K562 (cell line): ENCODE results near the gene MED16. TPM values are rescaled to one million over a fixed set of nuclear protein-coding genes. Genes with fewer than 3 reads are reported as not detected.
A peak's percentile ranks its signal among the peaks of the same experiment; 100 is the strongest.

Experiments used
- ATAC-seq: fragments of 200-7000 bp; cut with Tn5 transposase; 3 replicates; pipeline ENCODE4 v1.9.1; 2020; ENCODE audit warnings: moderate library complexity
- BruUV-seq: library from RNA; stranded (reverse); fragments of 400-500 nt; replicated peaks from 2 replicates; lab custom pipeline; 2021; lab: Mats Ljungman, UMichigan
- CTCF ChIA-PET: fragments of 300-600 bp; formaldehyde crosslinking; extraction: SDS; loops from one replicate; lab custom pipeline; 2021; ENCODE audit warnings: low intra/inter-chr PET ratio; lab: Yijun Ruan, JAX
- POLR2A ChIA-PET: fragments of 300-600, 350-650 bp; sonication (Branson Sonifier 250); formaldehyde crosslinking; extraction: SDS; loops from one replicate; lab custom pipeline; 2021; ENCODE audit warnings: antibody characterized with exemption, inconsistent platforms; lab: Yijun Ruan, JAX
- DNase-seq, 4 experiments: peaks; one replicate each; pipeline versions ENCODE4 v3.0.0 to v3.0.0-alpha.2; 2011 to 2018; ENCODE audit warnings: low spot score in 3 of 4, mixed read lengths in 3 of 4; ENCODE audit errors: extremely low read depth in 1 of 4
- FAIRE-seq: peaks from 2 replicates; lab custom pipeline; 2011; peaks lifted over from hg19 to GRCh38; lab: Jason Lieb, UNC
- H2AFZ ChIP-seq: 2 replicates; pipeline ENCODE4 v1.6.0; 2011; ENCODE audit warnings: low read depth, low read length, control low read depth, inconsistent platforms
- H3K27ac ChIP-seq: fragments of 200-600 bp; 3 replicates; pipeline ENCODE4 v1.8.0; 2011; ENCODE audit warnings: low read depth, mild to moderate bottlenecking, control low read depth, inconsistent platforms, low read length, moderate library complexity, mixed read lengths; ENCODE audit errors: extremely low read depth
- H3K27me3 ChIP-seq, 2 experiments: fragments of 300-600 bp in 1 of 2; 2 replicates in 1 of 2; 3 replicates in 1 of 2; pipeline versions ENCODE4 v1.6.0 to v1.8.0; 2011; ENCODE audit warnings: inconsistent platforms in 2 of 2, low read length in 2 of 2, mild to moderate bottlenecking in 1 of 2, mixed read lengths in 1 of 2, moderate library complexity in 1 of 2; ENCODE audit not compliant: control insufficient read depth in 2 of 2, insufficient read depth in 2 of 2
- H3K36me3 ChIP-seq: fragments of 300-600 bp; 3 replicates; pipeline ENCODE4 v1.8.0; 2011; ENCODE audit warnings: mild to moderate bottlenecking, low read length, inconsistent platforms; ENCODE audit not compliant: control insufficient read depth, insufficient read depth
- H3K4me1 ChIP-seq, 2 experiments: fragments of 200-600 bp in 1 of 2; replicated peaks in 1 of 2; 2 replicates in 1 of 2; 3 replicates in 1 of 2; pipeline versions ENCODE4 v1.5.1 to v1.8.0; 2011; ENCODE audit warnings: inconsistent platforms in 2 of 2, low read length in 2 of 2, mild to moderate bottlenecking in 1 of 2, mixed read lengths in 1 of 2, moderate library complexity in 1 of 2; ENCODE audit not compliant: control insufficient read depth in 2 of 2, insufficient read depth in 2 of 2
- H3K4me2 ChIP-seq: 2 replicates; pipeline ENCODE4 v1.6.1; 2011; ENCODE audit warnings: low read length, control low read depth, inconsistent platforms, mixed read lengths; ENCODE audit not compliant: insufficient read depth
- H3K4me3 ChIP-seq: fragments of 200-600 bp; sonication (generic), shearing (Covaris generic); 2 replicates; pipeline ENCODE4 v1.5.1; 2016; ENCODE audit warnings: control low read depth, inconsistent platforms
- H3K79me2 ChIP-seq: fragments of 200-600 bp; 3 replicates; pipeline ENCODE4 v1.8.0; 2011; ENCODE audit warnings: low read length, inconsistent platforms; ENCODE audit not compliant: control insufficient read depth, insufficient read depth
- H3K9ac ChIP-seq, 2 experiments: 2 replicates each; pipeline versions ENCODE4 v1.6.0 to v1.6.1; 2011; ENCODE audit warnings: low read depth in 2 of 2, low read length in 2 of 2, control low read depth in 1 of 2, inconsistent platforms in 1 of 2, mild to moderate bottlenecking in 1 of 2, mixed read lengths in 1 of 2; ENCODE audit not compliant: insufficient read depth in 1 of 2
- H3K9me1 ChIP-seq: one replicate; pipeline ENCODE4 v1.6.0; 2011; ENCODE audit warnings: inconsistent platforms, mild to moderate bottlenecking, low read length, moderate library complexity; ENCODE audit not compliant: control insufficient read depth, insufficient read depth
- H3K9me3 ChIP-seq: replicated peaks from 2 replicates; pipeline ENCODE4 v1.5.1; 2011; ENCODE audit warnings: low read depth, low read length, inconsistent platforms; ENCODE audit not compliant: control insufficient read depth, insufficient read depth
- H4K20me1 ChIP-seq: replicated peaks from 2 replicates; pipeline ENCODE4 v1.6.1; 2011; ENCODE audit warnings: low read length, inconsistent platforms, mixed read lengths; ENCODE audit not compliant: control insufficient read depth, insufficient read depth
- ADNP ChIP-seq: fragments of 200-800 bp; sonication (Bioruptor generic); IDR thresholded peaks from 2 replicates; pipeline ENCODE4 v1.6.1; 2016; ENCODE audit warnings: missing genetic modification characterization, missing compliant biosample characterization
- CHD1 ChIP-seq: fragments of 200-600 bp; sonication (generic); IDR thresholded peaks from one replicate; pipeline ENCODE4 v1.6.1; 2012; ENCODE audit warnings: mild to moderate bottlenecking, moderate library complexity, low read length, inconsistent platforms
- CHD4 ChIP-seq: fragments of 200-600 bp; sonication (generic); IDR thresholded peaks from 3 replicates; pipeline ENCODE4 v1.6.1; 2012; ENCODE audit warnings: low read depth, mild to moderate bottlenecking, mixed read lengths, low read length, inconsistent platforms; ENCODE audit not compliant: insufficient read depth, insufficient replicate concordance, poor library complexity, severe bottlenecking
- MLLT1 ChIP-seq, 2 experiments: fragments of 450-650 bp; IDR thresholded peaks; 2 replicates each; pipeline ENCODE4 v1.6.1; 2016
- PHF8 ChIP-seq: fragments of 200-600 bp; sonication (generic); IDR thresholded peaks from 2 replicates; pipeline ENCODE4 v1.6.1; 2012; ENCODE audit warnings: mixed run types, mild to moderate bottlenecking, inconsistent platforms, low read length, moderate library complexity, borderline replicate concordance
- POLR2G ChIP-seq: fragments of 200-400 bp; formaldehyde crosslinking; IDR thresholded peaks from 2 replicates; pipeline ENCODE4 v1.6.1; 2017; ENCODE audit warnings: low read depth, mild to moderate bottlenecking, antibody characterized with exemption, low read length, moderate library complexity
- RBM25 ChIP-seq: fragments of 200-400 bp; formaldehyde crosslinking; IDR thresholded peaks from 2 replicates; pipeline ENCODE4 v1.6.1; 2018; ENCODE audit warnings: low read length, low read depth, moderate library complexity; ENCODE audit not compliant: severe bottlenecking
- SAFB2 ChIP-seq: fragments of 200-400 bp; formaldehyde crosslinking; IDR thresholded peaks from 2 replicates; pipeline ENCODE4 v1.6.1; 2018; ENCODE audit warnings: borderline replicate concordance, low read length, low read depth, moderate library complexity; ENCODE audit not compliant: severe bottlenecking
- ZBTB9 ChIP-seq: fragments of 450-650 bp; formaldehyde crosslinking; IDR thresholded peaks from 2 replicates; pipeline ENCODE4 v1.4.0; 2020; ENCODE audit warnings: mild to moderate bottlenecking, moderate library complexity
- ZFX ChIP-seq: sonication (generic); formaldehyde crosslinking; IDR thresholded peaks from 2 replicates; pipeline ENCODE4 v1.8.0; 2022; ENCODE audit warnings: mild to moderate bottlenecking, missing genetic modification reagents, moderate library complexity
- ZNF239 ChIP-seq: fragments of 250-450 bp; sonication (Bioruptor Pico); IDR thresholded peaks from 2 replicates; pipeline ENCODE4 v1.4.0; 2020; ENCODE audit warnings: mild to moderate bottlenecking
- ZNF311 ChIP-seq: fragments of 250-450 bp; sonication (Bioruptor Pico); IDR thresholded peaks from 2 replicates; pipeline ENCODE4 v1.4.0; 2020; ENCODE audit warnings: mild to moderate bottlenecking, moderate library complexity
- ZNF551 ChIP-seq: fragments of 250-450 bp; sonication (Bioruptor Pico); IDR thresholded peaks from 2 replicates; pipeline ENCODE4 v1.5.0; 2021; ENCODE audit warnings: mild to moderate bottlenecking, moderate library complexity
- WGBS: fragments of 100-300 bp; shearing (Covaris generic); methylation state at CpG from one replicate; pipeline ENCODE4 v1.1.6; 2016; ENCODE audit warnings: low coverage, mixed read lengths; ENCODE audit not compliant: insufficient coverage; ENCODE audit errors: missing lambda C conversion rate; 5-methylcytosine and 5-hydroxymethylcytosine counted together
- in situ Hi-C: fragments of 300-500 bp; cut with MboI; formaldehyde crosslinking; loops from 4 replicates; pipeline ENCODE4 v1.15.0; 2018; ENCODE audit warnings: inconsistent platforms, mixed read lengths
- intact Hi-C: fragments of 100-400 bp; cut with micrococcal nuclease; formaldehyde crosslinking; loops from 2 replicates; pipeline ENCODE4 v1.14.2; 2022
- polyA plus RNA-seq, 8 experiments: library from polyadenylated mRNA; depleted of rRNA in 4 of 8; stranded (reverse) in 5 of 8; unstranded in 3 of 8; fragments of >200 nt; fragmentation: Nextera tagmentation in 2 of 8; fragmentation: Illumina TruSeq in 1 of 8; extraction: Ambion mirVana in 2 of 8; extraction: Trizol in 1 of 8; gene quantifications; 2 replicates each; pipeline versions ENCODE4 v1.2.1 to v1.2.3, GENCODE V29; 2011 to 2014; ENCODE audit warnings: inconsistent platforms in 1 of 8, missing spikeins in 1 of 8
- total RNA-seq, 7 experiments: library from RNA; depleted of rRNA in 6 of 7; stranded (reverse); fragments of >200 nt in 6 of 7; fragmentation: Illumina TruSeq in 2 of 7; extraction: Trizol in 2 of 7; gene quantifications; 2 replicates each; pipeline versions ENCODE4 v1.2.1 to v1.2.3, GENCODE V29; 2011 to 2021; ENCODE audit warnings: low replicate concordance in 1 of 7
- TF ChIP-seq, protein P1 (sequence below), 3 experiments: IDR thresholded peaks in 2 of 3; conservative IDR thresholded peaks in 1 of 3; 2 replicates each; pipeline ENCODE4 v1.5.1; 2011 to 2012; ENCODE audit warnings: low read length in 3 of 3, mild to moderate bottlenecking in 3 of 3, control low read depth in 2 of 3, improper control_type of control experiment in 1 of 3, inconsistent platforms in 1 of 3, low read depth in 1 of 3, mixed read lengths in 1 of 3, moderate library complexity in 1 of 3; ENCODE audit not compliant: insufficient read depth in 2 of 3

The MED16 gene
- total and polyA plus RNA-seq, 9 of the 15 experiments (the other 6 are each of a cell fraction or from before 2014, with no cell fraction given) = 0.89 to 59.9 (median 8.6) TPM

DNA sequence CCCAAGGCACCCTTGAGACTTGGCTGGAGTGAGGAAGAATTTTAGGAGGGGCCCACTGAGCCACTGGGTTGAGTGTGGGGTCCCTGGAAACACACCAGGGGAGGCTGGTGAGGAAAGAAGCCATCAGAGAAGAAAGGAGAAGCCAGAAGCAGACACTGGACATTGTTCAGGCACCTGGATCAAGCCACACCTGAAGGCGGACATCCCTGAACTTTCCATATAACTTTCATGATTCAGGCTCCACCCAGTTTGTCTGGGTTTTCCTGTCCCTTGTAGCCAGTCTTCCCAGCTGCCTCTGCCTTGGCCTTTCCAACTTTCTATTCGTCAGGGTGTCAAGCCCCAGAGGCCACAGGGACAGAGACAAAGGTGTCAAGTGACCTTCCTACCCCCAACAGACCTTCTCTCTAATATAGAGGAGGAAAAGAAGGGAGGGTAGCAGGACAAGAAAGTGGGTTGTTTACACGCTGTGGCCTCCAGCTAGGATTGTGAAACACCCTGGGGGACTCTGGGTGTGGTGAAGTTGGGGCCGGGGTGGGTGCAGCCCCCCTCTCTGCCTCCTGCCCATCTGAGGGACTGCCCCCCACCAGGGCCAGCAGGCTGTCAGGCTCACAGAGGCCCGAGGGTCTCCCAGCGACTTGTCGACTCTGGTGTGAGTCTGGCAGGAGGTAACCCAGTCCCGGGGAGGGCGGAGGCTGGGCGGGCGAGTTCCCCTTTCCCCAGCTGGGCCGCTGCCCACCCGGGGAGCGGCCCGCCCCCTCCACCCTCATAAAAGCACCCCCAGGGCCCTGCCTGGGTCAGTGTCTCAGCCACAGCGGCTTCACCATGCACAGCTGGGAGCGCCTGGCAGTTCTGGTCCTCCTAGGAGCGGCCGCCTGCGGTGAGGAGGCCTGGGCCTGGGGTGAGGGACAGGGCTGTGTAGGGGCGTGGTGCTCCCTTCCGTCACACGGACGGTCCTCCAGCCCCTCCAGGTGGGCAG, 33.8 kb downstream of the MED16 start, which contains the start of gene CFD:
CFD (plus strand) TSS at position 797 of the 976 bp plus-strand sequence; CDS start at position 823, 26 bp downstream.
- BruUV-seq = no TSS peak
- POLR2A ChIA-PET = interaction anchor here (1.0 kb wide), 1 partner anchor 11 kb away, joined by 3 read pairs; no protein-coding TSS in a partner anchor
- H3K4me2 ChIP-seq = peak within 1 kb of the TSS; percentile 81
- H3K9me1 ChIP-seq = no peaks in the 10 kb centered on the region
- H3K9ac ChIP-seq = peak within 1 kb of the TSS; percentile 73 to 90
- H3K27me3 ChIP-seq = no peaks in the 10 kb centered on the region
- H3K79me2 ChIP-seq = peaks cover 11% of the 10 kb centered on the region
- no peaks in the 10 kb centered on the region for H3K9me3 ChIP-seq
- peaks cover 5% of the 10 kb centered on the region; the same call in 1 of the 3 replicates for H3K36me3 ChIP-seq
- WGBS = 39% methylated on average over 11 of the region's 24 CpGs
- H2AFZ ChIP-seq = peak within 1 kb of the TSS; percentile 91
- peaks cover 24 to 66% of the 10 kb centered on the region in 2 experiments for H3K4me1 ChIP-seq
- H4K20me1 ChIP-seq = no peaks in the 10 kb centered on the region
- ATAC-seq = no peak
- peak in 2 of 4 experiments; percentile 45 to 46 for DNase-seq
- peak; percentile 56 for FAIRE-seq
- peak within 1 kb of the TSS; percentile 62 for H3K4me3 ChIP-seq
- in situ Hi-C loops = loop anchor here (5.0 kb wide), 1 partner anchor 92 kb away; no protein-coding TSS in a partner anchor
- H3K27ac ChIP-seq = peak within 1 kb of the TSS; percentile 82
- intact Hi-C loops = no loop called here
- CTCF ChIA-PET = no interaction called here
- TF ChIP-seq CHD4 = peak; percentile 69
- TF ChIP-seq ADNP = peak; percentile 70; the same call in 1 of the 2 replicates
- TF ChIP-seq CHD1 = no peak
- no peak for TF ChIP-seq ZNF311
- no peak for TF ChIP-seq ZNF239 (CRISPR knock-in tag)
- TF ChIP-seq ZNF551 (CRISPR knock-in tag) = no peak
- 0 out of 2 replicates have a peak, but pooled peaks have one; percentile 27 for TF ChIP-seq POLR2G
- no peak for TF ChIP-seq ZBTB9 (CRISPR knock-in tag)
- TF ChIP-seq, protein P1, sequence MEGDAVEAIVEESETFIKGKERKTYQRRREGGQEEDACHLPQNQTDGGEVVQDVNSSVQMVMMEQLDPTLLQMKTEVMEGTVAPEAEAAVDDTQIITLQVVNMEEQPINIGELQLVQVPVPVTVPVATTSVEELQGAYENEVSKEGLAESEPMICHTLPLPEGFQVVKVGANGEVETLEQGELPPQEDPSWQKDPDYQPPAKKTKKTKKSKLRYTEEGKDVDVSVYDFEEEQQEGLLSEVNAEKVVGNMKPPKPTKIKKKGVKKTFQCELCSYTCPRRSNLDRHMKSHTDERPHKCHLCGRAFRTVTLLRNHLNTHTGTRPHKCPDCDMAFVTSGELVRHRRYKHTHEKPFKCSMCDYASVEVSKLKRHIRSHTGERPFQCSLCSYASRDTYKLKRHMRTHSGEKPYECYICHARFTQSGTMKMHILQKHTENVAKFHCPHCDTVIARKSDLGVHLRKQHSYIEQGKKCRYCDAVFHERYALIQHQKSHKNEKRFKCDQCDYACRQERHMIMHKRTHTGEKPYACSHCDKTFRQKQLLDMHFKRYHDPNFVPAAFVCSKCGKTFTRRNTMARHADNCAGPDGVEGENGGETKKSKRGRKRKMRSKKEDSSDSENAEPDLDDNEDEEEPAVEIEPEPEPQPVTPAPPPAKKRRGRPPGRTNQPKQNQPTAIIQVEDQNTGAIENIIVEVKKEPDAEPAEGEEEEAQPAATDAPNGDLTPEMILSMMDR (IDR thresholded peaks at IDR 0.05 in 2 of 3, conservative IDR thresholded peaks at IDR 0.05 in 1 of 3; ENCODE audit: insufficient read depth in 2 of 3, low read depth in 1 of 3, low read length in 3 of 3) = peak in 1 of 3 experiments; percentile 25; a peak in 2 of 6 replicates
- no peak for TF ChIP-seq SAFB2
- TF ChIP-seq PHF8 = peak; percentile 45; the same call in 1 of the 2 replicates
- peak; percentile 93 for TF ChIP-seq RBM25
- TF ChIP-seq ZFX = peak; percentile 44
- no peak for TF ChIP-seq MLLT1 (IDR thresholded peaks at IDR 0.05)
